Retina (tissue), 1 donor: ENCODE data around the gene SEC61A1.

Source experiments
- DNase-seq: peaks from one replicate; pipeline ENCODE4 v3.0.0-alpha.2; 2016

SEC61A1 gene

DNA sequence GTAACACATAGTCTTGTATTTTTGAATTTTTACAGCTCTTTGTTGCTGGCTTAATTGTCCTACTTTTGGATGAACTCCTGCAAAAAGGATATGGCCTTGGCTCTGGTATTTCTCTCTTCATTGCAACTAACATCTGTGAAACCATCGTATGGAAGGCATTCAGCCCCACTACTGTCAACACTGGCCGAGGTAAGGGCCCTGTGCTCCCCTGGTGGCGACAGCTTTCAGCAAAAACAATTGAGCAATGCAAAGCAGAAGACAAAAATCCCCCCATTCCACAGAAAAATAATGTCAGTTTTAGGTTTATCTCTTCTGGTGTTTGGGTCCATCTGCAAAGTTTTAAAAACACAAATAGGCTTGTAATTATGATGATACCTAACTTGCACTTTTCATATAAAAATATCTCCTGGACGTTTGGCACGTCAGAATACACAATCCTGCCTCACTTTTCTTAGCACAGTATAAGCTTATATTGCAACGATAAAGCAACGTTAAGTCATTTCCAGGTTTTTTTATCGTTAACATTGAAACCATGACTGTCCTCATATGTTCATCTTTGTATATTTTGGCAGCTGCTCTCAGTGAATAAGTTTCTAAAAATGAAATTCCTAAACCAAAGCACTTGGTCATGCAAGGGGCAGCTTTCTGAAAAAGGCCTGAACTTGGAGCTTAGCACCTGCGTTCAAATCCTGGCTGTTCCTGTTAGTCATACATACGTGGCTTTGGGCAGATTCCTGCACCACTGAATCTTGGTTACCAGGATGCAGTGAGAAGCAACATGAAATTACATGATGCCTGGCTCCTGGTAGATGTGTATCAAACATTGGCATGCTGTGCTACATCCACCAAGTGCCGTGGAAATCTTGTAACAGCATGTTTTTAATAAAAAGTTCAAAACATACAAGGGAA lies 8.5 kb downstream of the SEC61A1 start:
- DNase-seq = no peak

DNA sequence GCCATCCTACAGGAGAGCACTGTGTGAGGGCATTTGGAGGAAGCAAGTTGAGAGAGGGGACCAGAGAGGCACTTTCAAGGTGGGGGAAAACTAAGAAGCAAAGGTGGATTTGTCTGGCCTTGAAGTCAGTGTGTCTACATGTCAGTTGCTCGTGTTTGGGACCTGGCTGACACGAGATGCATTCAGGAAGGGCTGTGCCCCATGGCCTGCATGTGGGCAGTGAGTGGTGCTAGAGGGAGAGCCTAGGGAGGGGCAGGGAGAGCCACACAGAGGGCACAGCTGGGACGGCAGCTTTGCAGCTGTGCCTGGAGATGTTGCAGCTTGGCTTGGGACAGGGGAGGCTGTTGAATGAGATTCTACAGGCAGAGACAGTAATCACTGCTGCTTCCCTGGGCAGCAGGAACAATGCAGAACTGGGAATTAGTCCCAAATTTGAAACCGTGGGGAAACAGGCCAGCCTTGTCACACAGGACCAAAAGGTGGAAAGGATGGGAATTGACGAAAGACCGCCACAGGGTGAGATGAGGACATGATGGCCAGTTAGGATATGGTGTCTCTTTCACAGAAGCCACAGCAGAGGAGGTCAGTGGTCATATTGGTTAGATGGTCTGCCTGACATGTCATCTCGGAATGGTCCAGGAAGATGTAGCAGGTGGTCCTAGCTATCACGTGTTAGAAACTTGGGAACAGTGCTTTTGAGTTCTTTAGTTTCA lies 10.0 kb downstream of the SEC61A1 start:
- DNase-seq = no peak

DNA sequence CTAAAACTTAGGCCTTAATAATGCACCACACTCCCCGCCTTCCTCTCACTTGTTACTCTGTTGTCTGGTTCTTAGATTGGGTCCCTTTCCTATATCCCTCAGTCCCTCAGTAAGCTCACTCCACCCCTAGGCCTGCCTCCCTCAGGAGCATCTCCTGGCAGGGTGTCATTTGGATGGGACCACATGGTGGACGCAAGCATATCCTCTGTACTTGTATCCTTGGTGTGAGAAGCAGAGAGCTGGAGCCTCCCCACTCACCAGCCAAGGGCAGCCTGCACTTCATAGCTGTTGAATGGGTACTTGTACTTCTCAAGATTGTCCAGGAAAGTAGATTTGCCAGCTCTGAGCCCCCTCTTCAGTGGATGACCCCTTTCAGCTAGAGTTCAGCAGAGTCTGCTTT lies 11.6 kb downstream of the SEC61A1 start:
- DNase-seq = no peak

DNA sequence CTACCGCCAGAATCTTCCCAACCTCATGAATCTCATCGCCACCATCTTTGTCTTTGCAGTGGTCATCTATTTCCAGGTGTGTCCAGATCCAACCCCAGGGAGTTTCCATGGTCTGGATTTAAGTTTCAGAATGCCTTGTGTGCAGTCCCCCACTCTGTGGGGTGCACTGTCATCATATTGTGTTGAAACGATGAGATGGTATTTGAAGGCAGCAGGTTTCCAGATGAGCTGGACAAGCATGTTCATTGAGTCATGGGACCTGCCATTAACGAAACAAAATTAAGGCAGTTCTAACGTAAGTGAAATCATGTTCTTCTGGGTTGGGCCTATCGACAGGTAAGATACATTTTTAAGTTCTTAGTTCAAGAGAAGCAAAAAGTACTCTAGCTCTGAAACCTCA lies 12.7 kb downstream of the SEC61A1 start:
- no peak for DNase-seq

DNA sequence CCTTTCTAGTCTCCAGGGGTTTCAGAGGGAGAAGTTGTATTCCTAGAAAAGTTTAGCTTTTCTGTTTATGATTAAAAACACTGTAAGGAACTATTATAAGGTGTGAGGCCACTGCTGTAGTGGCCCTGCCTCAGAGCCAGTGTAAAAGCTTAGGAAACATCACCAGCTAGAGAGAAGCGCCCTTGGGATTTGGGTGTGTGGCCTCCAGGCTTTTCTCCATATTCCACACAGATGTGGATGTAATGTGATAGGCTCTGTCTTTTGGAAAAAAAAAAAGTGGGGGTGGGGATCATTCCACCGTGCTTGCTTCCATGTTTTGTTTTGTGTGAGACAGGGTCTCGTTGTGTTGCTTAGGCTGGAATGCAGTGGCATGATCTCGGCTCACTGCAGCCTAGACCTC lies 13.9 kb downstream of the SEC61A1 start:
- no peak for DNase-seq

DNA sequence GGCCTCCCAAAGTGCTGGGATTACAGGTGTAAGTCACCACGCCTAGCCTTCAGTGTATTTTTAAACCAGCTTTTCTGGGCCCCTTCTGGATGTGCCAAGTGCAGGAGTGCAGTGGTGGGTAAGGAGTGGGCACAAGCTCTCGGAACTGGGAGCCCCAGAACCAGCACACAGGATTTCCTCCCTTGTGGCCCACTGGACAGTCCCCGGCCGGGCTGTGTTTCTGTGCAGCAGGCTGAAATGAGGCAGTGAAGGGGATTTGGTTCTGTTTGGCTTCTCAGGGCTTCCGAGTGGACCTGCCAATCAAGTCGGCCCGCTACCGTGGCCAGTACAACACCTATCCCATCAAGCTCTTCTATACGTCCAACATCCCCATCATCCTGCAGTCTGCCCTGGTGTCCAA lies 14.4 kb downstream of the SEC61A1 start:
- DNase-seq = no peak

DNA sequence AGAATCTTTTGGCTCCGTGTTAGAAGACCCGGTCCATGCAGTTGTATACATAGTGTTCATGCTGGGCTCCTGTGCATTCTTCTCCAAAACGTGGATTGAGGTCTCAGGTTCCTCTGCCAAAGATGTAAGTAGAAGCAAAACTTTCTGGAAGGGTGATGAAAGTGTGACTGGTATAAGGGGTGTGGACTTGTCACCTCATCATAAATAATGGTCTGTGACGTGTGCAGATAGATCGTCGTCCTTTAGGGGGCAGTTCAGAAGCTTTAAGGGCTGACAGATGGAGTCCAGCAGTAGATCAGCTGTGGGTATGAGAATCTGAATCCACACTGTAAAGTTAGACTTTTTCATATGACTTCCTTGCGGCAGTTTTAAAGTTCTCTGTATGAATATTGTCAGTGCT lies 15.3 kb downstream of the SEC61A1 start:
- no peak for DNase-seq

DNA sequence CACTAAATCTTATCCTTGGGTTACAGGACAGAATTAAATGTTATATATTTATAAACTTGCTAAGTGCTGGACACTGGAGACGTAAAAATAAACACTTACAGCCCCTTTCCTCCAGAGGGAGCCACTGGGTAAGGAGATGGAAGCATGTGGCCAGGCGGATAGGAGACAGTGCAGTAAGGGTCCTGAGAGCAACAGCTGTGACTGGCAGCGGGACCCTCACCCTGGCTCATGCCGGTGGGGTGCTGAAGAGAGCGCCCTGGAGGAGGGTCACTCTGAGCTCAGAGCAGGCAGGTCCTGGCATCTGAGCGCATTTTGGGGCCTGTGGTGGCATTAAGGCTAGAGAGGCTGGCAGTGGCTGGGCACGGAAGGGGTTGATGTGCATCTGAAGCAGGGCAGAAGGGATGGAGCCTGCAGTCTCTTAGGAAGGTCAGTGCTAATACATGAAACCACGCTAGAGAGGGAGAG lies 16.0 kb downstream of the SEC61A1 start:
- DNase-seq = peak; percentile 32

DNA sequence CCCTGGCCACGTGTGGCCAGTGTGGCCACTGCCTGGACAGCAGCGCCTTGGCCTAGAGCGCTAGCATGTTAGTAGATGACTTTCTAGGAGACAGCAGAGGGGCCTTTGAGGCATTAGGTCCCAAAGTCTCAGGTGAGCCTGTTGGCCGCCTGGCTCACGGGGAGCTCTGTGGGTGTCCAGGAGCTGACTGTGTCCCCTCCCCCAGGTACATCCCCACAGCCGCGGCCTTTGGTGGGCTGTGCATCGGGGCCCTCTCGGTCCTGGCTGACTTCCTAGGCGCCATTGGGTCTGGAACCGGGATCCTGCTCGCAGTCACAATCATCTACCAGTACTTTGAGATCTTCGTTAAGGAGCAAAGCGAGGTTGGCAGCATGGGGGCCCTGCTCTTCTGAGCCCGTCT lies 17.0 kb downstream of the SEC61A1 start:
- DNase-seq = no peak

DNA sequence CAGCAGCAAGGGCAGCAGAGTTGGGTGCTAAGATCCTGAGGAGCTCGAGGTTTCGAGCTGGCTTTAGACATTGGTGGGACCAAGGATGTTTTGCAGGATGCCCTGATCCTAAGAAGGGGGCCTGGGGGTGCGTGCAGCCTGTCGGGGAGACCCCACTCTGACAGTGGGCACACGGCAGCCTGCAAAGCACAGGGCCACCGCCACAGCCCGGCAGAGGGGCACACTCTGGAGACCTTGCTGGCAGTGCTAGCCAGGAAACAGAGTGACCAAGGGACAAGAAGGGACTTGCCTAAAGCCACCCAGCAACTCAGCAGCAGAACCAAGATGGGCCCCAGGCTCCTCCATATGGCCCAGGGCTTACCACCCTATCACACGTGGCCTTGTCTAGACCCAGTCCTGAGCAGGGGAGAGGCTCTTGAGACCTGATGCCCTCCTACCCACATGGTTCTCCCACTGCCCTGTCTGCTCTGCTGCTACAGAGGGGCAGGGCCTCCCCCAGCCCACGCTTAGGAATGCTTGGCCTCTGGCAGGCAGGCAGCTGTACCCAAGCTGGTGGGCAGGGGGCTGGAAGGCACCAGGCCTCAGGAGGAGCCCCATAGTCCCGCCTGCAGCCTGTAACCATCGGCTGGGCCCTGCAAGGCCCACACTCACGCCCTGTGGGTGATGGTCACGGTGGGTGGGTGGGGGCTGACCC lies 18.8 kb downstream of the SEC61A1 start:
- DNase-seq = no peak

DNA sequence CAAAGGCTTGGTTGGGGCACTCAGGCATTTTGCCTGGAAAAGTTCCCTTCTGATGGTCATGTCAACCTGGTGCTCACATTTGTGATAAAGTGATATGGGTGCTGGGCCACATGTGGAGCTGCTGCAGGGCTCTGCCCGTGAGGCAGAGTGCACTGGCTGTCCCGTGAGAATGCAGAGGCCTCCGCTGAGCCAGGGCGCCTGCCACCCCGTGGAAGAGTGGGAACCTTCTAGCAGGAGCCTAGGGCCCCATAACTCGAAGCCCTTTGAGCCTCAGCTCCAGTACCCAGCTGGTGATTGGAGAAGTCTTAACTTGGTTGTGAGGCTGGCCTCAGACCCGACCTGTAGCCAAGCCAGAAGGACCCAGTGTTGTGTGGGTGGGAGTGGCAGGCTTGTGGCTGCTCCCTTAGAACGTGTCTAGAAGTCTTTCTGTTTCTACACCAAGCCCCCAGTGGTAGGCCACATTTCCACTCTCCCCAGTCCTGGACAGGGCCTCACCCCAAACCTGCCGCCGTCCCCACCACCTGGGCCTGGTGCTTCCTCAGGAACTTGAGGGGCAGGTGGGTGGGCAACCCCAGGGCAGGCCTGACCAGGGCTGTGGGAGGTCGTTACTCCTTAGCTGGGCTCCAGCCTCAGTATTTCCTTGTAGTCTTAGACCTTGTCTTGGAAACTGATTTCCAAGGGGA lies 19.7 kb downstream of the SEC61A1 start:
- DNase-seq = no peak

DNA sequence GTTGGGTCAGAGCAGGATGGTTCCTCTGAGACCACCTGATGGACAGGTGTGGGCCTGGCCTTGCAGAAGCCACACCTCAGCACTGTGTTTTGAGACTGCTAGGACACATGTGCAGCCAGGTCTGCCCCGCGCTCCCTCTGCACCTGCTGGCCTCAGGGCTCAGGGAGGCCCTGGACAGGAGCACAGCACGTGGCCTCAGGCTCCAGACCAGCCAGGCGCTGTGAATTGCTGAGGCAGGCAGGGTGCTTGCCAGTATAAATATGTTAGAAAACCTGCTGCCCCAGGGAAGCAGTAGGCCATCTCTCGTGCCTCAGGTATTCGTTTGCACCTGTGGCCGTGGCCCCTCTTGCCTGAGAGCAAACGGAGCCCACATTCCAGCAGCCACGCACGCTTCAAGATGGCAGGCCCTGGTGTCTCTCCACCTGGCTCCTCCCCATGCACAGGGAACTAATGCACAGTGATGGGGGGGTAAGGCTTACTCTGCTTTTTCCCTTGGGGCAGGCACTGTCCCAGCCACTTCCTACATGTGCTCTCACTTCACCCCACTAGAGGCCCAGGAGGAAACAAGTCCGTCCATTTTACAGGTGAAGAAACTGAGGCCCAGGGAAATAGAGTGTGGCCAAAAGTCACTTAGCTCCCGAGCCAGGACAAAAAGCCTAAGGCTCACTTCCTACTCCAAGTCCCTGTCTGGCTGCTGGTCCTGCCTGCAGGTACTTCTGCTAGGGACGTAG lies 20.4 kb downstream of the SEC61A1 start:
- no peak for DNase-seq

DNA sequence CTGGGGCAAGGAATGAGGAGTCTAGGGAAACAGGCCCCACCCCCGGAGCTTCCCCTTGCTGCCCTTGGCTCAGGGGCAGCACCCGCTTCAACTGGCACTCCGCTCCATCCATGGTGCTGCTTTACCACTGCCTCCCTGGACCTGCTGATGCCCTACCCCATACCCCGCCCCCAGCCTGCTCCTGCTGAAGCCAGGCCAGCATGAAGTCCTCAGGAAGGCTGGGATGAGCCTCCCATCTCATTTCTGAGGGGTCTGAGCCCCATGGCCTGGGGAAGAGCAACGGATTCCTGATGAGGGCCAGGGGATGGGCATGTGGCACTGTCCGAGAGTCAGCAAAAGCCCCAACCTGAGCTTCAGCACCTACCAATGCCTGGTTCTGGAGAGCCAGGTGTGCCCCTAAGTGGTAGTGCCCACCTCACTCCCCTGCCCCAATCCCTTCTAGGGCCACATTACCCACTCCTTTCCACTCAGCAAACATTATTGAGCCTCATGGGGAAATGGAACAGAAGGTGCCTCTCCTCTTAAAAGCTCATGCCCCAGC lies 21.0 kb downstream of the SEC61A1 start:
- DNase-seq = no peak

DNA sequence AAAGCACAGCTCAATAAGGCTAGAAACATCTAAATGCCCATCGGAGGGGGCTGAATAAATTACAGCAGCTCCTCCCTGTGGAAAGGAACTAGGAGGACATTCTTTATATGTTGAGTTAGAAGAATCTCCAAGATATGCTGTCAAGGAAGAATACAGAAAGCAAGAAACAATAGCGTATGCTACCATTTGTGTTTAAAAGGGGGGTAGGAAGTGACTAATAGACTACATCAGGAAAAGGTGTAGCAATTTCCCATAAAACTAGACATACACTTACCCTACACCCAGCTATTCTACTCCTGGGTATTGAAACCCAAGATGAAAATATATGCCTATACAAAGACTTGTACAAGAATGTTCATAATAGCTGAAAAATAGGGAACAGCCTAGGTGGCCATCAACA lies 21.6 kb downstream of the SEC61A1 start:
- no peak for DNase-seq

DNA sequence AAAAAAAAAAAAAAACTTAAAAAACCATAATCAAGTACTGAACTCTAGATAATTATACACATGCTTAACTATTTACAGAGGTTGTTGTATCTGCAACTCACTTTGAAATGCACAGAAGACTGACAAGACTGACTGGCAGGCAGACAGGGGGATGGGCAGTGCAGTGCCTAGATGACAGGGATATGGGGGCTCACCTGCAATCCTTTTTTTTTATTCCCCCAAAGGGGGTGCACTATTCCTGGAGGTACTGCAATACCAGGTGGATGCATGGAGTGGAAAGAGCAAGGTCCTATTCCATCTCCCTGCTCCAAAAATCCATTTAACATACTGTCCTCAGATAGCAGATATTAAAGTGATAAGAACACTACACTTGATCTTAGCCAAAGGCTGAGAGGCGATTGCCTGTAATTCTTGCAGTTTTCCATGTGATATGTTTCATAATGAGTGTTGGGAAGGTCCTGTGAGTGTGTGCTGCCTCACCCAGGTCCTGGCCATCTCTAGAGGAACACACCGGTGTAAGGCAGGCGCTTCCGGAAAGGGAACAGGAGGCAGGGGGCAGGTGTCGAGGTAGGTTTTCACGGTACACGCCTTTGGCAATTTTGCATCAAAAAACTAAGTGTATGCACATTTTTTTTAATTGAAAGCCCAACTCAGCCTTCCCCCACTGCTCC lies 22.7 kb downstream of the SEC61A1 start:
- DNase-seq = no peak

DNA sequence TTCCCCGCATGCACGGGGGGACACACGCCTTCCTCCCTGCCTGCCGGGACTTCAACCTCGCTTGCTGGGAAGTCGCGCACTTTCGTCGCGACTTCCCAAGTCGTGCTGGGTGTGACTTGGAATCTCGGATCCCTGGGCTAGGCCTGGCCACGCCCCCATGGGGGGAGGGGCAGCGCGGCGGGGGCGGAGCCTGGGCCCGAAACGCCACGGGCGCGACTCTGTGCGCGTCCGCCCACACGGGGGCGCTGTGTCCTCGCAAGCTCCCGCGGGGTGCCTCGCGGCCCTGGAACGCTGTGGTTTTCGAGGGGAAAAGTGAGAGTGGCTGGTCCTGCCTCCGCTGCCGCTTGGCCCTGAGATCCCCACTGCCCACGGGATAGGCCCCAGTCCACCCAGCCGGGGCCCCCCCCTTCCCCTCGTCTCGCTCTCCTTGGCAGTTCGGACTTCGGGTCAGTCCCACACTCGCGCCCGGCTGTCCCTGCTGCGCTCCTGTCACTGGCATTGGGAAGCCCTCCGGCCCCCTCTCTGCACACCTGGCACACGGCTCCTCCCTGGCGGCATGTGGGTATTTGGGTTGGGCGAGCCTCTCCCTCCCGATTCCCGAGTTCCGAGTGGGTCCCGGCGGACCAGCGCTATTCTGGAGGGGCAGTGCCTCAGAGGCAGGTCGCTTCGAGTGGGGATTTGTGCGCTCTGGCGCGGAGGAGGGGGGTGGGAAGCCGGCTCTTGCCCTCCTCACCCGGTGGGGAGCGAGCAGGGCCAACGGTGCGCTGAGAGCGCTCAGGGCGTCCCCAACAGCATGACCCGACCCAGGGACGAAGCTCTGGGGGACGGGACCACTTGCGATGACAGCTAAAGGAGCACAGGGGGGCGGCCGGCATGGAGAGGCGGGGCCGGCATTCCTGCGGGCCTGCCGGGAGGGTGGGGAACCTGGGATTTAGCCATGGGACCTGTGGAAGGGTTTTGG lies 23.6 kb downstream of the SEC61A1 start:
- DNase-seq = peak; percentile 98

DNA sequence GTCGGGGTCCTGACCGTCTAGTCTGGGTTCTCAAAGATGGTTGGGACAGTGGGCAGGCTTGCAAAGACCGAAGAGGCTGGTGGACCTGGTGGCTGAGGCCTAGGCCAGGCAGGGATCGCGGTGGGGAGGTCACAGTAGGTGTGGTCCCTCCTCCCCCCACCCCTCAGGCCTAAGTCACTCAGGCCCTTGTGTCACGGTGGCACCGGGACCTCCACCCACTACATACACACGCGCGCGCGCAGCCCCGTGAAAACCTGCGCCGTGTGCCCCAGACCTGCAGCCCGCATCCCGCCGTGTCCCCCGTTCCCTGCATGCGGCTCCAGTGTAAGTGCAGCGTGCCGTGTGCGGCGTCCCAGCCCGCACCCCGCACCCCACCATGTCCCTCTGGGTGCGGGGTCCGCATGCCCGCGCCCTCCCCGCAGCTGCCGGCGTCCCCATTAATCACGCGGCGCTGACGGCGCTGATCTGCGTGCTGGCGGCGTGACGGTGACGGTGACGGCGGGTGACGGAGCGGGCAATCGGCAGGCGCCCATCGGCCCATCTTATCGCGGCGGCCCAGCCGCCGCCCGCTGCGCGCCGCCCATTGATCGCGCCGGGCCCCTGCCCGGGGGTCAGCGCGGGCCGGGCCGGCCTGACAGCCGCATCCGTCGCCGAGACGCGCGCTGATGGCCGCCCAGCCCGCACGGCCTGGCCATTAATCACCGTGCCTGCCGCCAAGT lies 24.4 kb downstream of the SEC61A1 start:
- peak; percentile 78 for DNase-seq

DNA sequence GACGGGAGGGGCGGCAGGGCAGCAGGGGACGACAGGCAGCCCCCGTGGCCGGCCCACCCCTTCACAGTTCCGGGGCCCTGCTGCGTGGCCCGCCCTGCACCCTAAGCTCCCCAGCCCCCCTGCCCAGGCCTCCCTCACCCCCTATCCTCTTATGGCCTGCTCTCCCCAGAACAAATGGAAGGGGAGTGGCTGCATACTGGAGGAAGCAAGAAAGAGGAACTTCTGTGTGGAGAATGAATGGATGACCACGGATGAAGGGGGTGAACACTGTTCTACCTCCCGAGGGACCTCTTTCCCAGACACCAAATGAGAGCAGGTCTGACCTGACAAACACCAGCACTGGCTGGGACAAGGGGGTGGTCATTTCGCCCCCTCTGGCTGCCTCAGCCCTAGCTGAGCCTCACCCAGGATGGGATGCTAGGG lies 25.0 kb downstream of the SEC61A1 start:
- peak; percentile 39 for DNase-seq

DNA sequence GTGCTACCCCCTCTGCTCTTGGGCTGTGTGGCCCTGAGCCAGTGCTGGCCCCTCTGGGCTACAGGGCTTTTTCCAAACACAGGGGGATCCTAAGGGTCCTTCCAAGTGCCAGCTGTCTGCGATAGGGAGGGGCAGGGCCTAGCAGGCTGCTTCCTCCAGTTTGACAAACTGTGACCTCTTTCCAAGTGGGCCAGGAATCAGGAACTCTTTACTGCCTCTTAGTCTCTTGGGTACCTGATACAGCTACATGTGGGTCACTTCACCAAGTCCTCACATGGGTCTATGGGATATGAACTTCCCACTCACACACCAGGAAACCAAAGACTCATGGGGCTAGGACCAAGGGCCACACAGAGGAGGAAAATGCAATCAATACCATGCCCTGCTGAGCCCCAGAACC lies 25.4 kb downstream of the SEC61A1 start:
- DNase-seq = peak; percentile 38
